Measurements from ENCODE around the gene CD93.

Gene CD93

GRCh38 chr20:23034721-23035671 is 51.1 kb downstream of the CD93 start, which contains the start of gene SSTR4:
Gene SSTR4, plus strand, starts transcription at chr20:23035312. Its CDS starts 172 bp downstream, at chr20:23035484.
- DNase-seq (ENCODE audit: low spot score), result no peak

- DNase-seq (ENCODE audit: low spot score), result no peak
These were observed 52.2 kb downstream of the CD93 start for GRCh38 chr20:23033918-23034317.

- DNase-seq (ENCODE audit: low spot score), result no peak
These were observed 53.4 kb downstream of the CD93 start for GRCh38 chr20:23032750-23033078.

GRCh38 chr20:23032056-23032749 is 53.9 kb downstream of the CD93 start:
- DNase-seq (ENCODE audit: low spot score), result no peak

- no peak for DNase-seq (ENCODE audit: low spot score)
These were observed 54.8 kb downstream of the CD93 start for GRCh38 chr20:23031346-23031745.
